Activated gamma-delta T cell treated with anti-CD3 and anti-CD28 coated beads, Interleukin-2, amount 50 U/mL, for 16 hours (primary cell): ENCODE results near the gene ZFX.
"Not testable (repeated sequence)": the region's sequence is repeated elsewhere in the genome, so short reads cannot be mapped to it uniquely, and the experiment has no call there.

Experiments
- DNase-seq: peaks from one replicate; pipeline ENCODE4 v3.0.0-alpha.2; 2020; ENCODE audit warnings: low read depth

Gene ZFX

DNA sequence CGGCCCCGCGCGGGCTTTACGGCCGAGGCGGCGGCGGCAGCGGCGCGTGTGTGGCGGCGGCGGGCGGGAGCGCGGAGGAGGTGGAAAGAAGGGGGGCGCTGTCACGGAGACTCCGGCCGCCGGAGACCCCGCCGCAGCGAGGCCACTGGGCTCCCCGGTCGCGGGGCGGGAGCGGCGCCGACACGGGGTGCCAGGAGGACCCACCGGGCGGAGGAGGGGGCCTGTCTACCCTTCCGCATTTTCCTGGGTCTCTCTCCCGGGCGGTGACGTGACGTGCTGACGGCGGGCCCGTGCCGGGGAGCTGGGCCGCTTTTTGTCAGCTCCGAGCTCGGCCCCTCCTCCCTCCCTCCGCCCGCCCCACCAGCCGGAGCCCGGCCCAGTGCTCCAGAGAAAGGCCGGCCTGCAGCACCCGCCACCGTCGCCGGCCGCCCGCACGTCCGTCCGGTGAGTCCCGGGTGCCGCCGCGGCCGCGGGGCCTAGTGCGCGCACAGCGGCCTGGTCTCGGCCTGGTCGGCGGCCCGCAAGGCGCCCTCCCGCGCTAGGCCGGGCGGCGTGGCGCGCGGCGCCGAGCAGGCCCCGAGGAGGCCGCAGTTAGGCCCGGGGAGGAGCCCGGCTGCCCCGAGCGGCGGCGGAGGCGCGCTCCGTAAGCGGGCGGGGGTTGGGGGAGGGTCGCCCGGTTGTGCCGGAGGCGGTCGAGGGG, at the start of gene ZFX:
Gene ZFX (plus strand): TSS at position 379 of the 700 bp plus-strand sequence. CDS start 23,014 bp downstream, outside the sequence.
- DNase-seq, result peak; percentile 72

DNA sequence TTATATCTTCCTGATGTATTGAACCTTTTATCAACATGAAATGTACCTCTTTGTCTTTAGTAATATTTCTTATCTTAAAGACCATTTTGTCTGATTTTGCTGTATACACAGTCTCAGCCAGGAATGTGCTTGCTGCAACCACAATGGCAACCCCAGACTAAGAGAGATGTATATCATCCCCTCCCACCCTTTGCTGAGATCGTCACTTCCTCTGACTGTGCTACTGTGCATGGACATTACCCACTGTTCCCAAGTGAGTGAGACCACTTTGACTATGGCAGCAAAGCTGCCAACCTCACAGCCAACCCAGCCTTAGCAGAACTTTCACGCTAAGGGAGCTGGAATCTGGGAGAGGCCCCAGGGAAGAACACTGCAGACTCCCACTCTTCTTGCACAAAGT, 48.8 kb upstream of the ZFX start:
- DNase-seq, result no peak

DNA sequence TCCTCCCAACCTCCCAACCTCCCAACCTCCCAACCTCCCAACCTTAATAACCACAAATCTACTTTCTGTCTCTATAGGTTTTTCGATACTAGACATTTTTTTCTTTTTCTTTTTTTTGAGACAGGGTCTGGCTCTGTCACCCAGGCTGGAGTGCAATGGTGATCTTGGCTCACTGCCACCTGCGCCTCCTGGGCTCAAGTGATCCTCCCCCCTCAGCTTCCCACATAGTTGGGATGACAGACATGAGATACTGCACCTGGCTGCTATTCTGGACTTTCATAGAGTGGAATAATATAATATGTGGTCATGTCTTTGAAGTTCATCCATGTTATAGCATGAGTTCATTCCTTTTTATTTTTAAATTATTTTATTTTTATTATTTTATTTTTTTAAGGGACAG, 39.5 kb upstream of the ZFX start:
- DNase-seq, result no peak

DNA sequence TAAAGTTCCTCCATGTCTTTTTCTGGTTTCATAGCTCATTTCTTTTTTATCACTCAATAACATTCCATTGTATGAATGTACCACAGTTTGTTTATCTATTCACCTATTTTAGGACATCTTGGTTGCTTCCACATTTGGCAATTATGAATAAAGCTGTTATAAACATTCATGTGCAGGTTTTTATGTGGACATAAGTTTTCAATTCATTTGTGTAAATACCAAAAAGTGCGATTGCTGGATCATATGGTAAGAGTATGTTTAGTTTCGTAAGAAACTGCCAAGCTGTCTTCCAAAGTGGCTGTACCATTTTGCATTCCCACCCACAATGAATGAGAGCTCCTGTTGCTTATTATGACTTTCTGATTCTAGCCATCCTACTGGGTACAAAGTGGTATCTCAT, 36.3 kb upstream of the ZFX start:
- DNase-seq, result no peak

DNA sequence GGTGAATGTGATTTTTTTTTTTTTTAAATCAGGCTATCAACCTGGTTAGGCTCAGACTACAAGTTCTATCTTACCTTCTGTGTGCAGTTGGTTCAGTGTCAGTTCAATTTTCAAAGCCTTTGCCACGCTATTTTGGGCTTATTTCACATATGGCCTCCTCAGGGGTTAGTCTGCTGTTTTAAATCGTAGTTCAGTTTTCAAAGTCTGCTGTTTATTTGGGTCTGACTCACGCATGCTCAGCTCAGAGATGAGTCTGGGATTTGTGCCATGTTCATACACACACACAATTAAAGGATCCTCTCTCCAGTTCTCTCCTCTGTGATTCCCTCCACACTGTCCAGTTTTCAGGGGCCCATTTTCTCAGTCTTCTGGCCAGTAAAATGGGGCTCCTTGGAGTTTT, 32.3 kb upstream of the ZFX start:
- DNase-seq, result no peak

DNA sequence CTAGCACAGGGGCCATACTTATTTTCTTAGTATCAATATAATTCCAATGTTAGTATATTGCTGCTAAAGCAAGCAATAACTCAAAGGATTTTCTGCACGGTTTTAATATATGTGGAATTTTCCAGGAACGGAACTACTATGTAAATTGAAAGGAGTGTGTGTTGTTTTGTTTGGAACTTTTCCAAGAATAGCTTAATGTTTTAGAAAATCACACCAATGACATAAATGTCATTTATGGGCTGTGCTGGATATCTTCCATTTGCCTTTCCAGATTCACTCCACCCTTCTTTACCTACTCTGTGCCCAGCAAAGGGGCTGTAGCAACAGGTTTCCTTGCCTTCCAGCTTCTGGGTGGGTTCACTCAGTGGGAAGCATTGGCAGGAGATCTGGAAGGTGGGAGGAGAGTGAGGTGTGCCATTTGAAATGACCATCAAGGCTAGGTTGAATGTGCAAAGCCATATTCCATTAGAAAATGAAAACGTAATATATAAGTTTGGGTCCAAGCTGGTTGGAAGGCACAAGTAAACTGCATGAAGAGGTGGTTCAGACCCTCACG, 25.2 kb upstream of the ZFX start:
- no peak for DNase-seq

DNA sequence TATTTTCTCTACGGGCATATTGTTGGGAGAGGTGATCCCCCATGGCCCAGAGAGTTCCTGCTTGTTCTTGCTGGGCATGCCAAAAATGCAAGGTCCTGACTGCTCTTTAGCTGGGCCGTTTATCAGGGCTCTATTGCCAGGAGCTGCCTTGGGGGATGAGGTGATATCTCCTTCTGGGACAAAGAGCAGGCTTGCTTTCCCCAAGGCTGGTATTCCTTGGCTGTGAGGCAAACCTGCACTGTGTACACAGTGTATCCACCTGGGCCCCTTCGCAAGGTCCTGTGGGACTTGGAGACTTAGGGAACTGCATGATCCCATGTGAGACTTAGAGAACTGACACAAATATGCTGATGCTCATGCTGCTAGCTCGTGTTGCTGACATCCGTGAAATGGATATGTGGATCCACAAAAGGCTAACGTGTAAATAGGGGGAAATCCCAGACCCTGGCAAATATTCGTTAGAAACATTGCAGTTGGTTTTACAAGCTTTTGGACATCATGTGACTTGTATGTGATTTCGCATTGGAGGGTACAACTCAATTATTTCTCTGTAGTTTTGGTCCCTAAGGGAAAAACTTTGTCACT, 24.4 kb upstream of the ZFX start:
- no peak for DNase-seq

DNA sequence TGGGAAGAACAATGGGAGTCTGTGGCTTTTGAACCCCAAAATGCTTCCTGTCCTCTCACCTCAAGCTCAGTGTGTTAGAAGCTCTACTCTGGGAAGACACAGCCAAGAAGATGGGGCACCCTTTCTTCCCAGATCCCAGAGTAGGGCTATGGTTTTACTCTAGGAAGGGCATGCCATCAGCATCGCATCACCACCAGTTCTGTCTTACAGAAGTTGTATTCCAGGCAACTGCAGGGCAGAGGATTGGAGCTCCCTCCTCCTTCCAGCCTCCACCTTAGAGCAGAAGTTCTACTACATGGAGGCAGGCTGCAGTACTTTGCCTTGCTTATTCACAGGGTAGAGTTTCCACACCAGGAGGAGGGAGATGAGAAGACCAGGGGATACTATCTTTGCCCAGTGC, 18.1 kb upstream of the ZFX start:
- no peak for DNase-seq

DNA sequence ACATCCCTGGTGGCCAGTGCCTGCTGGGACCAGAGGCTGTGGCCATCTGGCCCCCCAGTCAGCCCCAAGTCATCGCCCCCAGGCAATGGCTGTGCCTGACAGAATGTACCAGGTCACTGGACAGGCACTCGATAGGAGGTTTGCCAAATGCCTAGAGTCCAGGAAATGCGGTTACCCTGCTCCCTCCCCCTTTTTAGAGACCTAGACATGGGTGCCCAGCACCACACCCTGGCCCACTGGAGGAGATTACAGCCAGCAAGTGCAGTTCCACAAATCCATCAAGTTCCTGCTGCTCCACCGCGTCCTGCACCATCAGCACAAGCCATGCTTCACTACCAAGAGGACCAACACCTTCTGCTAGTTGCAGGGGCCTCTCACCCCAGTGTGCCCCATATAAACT, 16.2 kb upstream of the ZFX start:
- DNase-seq, result no peak

DNA sequence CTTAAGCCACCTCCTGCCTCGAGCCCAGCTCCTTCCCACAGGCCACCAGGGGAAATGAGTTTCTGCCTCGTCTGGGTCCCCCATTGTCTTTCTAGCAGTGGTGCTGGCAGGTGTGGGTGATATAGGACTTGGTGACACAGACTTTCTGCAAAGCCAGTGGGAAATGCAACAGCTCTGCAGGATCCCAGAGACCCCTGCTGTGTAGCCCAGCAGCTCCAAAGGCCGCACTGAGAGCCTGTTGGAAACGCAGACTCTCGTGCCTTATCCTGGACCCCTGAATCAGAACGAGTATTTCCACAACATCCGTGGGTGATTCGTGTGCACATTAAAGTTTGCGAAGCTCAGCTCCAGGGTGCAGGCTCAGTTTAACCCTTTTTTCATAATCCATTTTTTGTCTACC, 13.8 kb upstream of the ZFX start:
- not testable (repeated sequence) for DNase-seq

DNA sequence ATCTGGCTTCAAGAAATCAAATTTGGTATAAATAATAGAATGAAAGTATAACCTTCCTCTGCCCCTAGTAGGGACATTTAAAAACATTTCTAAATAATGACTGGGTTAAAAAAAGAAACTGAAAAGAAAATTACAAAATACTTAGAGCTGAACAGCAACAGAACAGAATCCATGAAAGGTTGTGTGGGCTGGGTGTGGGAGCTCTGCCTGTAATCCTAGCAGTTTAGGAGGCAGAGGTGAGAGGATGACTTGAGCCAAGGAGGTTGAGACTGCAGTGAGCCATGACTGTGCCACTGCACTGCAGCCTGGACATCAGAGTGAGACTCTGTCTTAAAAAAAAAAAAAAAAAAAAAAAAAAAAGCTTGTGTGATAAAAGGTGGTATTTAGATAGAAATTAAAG, 12.3 kb upstream of the ZFX start:
- DNase-seq, result no peak

DNA sequence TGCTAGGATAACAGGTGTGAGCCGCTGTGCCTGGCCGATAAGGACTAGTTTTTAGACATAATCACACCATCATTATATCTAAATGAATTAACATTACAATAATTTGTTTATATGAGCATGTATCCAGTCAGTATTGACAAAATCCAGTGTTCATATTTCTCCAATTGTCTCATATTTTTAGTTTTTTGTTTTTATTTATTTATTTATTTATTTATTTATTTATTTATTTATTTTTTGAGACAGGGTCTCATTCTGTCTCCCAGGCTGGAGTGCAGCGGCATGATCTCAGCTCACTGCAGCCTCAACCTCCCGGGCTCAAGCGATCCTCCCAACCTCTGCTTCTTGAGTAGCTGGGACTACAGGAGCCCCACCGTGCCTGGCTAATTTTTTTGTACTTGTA, 5.5 kb upstream of the ZFX start:
- not testable (repeated sequence) for DNase-seq

DNA sequence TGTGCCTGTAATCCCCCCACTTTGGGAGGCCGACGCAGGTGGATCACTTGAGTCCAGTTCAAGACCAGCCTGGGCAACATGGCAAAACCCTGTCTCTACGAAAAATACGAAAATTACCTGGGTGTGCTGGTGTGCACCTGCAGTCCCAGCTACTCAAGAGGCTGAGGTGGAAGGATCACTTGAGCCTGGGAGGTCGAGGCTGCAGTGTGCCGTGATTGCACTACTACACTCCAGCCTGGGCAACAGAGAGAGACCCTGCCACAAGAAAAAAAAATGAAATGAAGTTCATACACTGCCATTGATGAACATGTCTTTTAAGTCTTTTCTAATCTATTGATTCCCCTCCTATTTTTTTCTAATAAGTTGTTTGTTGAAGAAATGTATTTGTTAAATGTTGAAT, 5.0 kb upstream of the ZFX start:
- DNase-seq, result no peak

DNA sequence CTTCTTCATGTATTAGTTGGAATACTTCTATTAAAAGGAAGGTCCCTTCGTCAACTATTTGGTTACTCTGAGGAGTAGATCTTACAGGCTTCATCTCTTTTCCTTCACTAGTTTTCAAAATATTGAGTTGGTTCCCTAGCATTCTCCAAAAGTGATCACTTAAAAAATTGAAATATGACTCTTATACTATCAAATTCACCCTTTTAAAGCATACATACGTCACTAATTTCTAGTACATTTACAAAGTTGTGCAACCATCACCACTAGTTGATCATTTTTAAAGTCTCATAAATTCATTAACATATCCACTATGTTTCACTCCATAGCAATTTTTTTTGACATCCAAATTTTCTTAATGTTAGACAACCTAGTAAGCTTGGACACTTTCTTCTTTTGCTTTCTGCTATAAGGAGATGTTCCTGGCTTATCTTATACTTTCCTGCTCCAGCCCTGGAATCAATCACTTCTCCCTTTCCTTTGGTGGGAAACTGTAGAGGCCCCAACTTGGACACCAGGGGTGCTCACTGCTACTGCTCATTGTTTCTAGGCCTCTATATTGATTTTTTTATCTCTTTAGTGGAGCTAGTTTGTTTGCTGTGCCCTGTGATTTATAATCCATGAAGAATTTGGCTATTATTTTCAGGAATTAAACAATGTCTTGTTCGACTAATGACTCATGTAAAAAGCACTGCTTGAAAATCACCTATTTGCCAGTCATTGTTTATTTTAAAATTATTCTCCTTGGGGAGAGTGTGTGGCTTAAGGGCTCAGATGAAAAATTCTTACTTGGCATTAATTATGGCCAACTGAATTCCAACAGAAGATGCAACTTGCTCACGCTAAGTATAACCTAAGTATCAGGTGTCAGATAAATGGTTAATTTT, 4.0 kb upstream of the ZFX start:
- DNase-seq, result no peak

DNA sequence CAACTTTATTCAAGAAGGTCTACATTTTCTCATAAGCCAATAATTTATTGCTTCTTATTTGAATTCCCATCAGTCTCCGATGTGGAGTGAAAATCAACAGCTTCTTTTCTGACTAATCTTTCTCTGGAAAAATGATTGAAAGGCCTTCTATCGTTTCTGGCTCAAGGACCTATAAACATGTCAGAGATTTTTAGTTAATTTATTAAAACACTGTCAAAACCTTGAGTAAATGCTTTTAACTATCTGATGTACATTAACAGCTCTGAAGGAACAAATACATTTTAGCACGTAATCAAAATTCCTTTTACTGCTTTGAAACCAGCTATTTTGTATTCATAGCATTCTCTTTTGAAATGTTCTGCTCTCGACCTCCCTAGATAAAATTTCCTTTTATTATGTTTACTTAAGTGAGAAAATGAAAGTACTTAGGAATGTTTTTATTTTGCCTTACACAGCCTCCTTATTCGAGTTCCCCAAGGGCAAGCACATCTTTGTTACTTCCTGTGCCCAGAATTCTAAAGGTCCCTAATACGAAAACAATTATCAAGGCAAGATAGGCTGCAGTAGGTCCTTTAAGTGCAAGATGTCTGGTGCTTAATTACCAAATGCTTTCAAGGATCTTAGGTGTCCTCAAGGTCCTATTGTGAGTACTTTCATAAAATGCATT, 3.1 kb upstream of the ZFX start:
- no peak for DNase-seq

DNA sequence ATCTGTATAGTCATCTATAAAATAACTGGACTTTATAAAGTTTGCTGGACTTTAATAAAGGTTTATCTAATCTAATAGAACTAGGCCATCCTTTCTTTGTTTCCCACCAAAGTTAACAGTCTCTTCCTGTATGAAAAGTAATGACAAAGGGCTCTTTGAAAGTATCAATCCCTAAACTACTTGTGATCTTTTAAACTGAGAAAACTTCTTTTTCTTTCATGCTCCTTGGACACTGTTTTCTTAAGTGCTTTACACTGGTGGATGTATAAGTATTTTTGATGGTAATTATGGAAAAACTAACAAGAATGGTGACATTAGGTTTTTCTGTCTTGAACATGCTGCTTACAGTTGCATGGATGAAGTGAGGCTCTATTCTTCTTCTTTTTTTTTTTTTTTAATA, 2.4 kb upstream of the ZFX start:
- DNase-seq, result no peak

DNA sequence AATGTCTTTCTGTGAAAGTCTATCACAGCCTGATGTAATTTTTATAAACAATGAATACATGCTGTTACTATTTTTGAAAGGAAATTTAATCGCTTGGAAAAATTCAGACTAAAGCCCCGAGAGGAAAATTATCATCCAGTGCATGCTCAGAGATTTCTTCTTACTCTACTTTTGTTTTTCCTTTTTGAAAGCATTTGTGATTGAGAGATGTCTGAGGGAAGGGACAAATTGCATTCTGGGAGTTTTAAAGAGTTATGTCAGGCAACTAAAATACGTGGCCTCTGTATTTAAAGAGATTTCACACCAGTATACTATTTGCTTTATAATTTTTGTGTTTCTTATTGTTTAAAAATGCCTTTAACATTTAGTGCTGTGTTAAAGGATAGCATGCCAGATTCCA, 1.4 kb upstream of the ZFX start:
- DNase-seq, result no peak

DNA sequence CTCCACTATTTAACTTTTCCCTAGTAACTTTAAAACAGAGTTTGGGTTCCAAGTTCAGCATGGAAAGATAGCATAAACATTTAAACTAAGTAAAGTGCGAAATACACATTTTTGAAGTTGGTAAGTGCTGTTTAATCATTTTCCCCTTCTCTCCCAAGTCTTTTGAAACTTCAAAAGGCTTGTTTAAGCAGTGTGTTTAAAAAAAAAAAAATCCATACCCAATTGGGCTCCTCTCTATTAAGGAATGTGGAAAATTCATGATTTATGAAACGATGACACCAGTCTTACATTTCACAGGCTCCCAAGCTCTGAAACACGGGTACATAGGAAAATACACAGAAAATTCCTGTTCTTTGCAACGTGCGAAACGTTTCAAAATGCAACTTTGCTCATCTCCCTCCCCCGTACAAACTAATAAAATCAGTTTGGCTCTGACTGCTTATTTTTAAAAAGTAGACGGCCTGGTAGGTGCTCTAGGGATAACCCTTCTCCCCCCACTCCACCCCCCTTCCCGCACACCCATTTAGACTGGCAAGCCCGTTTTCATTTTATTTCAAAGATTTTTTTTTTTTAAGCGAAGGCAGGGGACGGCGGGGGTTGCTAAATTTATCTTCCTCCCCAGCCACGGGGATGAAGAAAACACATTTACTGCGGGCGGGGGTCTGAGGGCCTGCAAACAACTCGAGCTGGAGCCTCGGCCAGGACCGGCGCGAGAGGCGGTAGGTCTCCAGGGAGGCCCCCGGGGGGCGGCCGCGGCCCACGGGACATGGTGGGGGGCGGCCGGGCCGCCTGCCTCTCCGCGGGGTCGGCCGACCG, 786 bp upstream of the ZFX start:
- no peak for DNase-seq

DNA sequence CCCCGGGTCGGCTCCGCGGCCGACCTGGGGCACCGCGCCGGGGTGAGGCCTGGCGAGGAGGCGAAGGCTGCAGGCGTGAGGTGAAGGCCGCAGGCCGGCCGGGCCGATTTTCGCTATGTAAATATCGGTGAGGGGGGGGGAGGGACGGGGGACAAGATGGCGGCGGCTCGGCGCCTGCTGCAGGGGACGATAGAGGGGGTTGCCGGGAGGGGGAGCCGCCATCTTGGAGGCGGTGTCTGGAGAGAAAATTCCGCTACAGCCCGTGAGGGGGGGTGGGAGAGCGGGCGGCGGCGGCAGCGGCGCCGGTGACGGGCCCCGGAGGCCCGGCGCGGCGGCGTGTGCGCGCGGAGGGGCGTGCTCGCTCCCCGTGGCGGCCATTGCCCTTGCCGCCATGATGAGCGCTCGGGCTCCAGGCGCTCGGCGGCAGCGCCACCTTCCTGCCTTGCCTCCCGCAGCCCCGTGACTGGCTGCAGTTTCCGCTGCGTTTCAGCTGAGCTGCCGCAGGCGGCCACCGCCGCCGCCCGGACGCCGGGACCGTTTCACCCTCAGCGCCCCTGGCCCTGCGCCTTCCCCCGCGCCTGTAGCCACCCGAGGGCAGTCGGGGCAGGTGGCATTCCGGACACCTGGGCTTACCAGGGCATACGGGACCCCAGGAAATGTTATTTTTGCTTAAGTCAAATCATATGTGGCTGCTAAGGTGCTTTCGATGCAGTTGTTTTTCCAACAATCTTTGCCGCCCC, 692 bp downstream of the ZFX start:
- peak; percentile 84 for DNase-seq

DNA sequence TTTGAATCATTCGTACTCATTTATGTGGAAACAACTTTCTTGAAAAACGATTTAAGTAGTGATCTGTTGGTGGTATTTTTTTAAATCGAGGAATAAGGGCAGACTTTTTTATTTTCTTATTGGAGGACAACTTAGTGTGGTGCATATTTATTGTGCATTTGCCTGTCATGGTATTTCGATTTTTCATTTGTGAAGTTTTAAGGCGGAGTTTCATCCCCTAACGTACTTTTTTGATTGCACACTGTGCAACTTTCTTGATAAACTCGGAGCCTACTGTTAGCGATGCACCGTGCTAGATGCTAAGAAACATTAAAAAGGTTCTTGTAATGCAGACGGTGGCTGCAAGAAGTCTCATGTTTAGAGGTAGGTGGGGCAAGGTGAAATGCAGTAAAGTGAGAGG, 1.4 kb downstream of the ZFX start:
- no peak for DNase-seq

DNA sequence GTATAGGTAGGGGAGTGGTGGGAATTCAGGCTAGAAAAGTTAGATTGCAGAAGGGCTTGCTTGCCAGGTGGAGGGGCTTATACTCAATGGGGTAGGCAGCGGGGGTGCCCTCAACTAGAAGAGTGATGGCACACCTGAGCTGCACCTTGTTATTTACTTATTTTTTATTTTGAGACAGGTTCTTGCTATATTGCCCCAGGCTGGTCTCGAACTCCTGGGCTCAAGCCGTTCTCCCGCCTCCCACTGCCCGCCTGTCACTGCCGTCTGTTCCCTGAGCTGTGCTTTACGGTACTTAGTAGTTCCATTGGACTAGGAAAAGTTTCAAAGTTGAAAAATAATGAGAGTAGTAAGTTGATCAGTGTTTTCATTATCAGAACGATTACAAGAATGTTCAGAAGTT, 2.0 kb downstream of the ZFX start:
- no peak for DNase-seq
